PC-3 (cell line): Measurements from ENCODE around the gene OR2AJ1.

Experiments used
- EZH2phosphoT487 ChIP-seq: fragments of 300-600 bp; sonication (generic); IDR thresholded peaks from 2 replicates; pipeline ENCODE4 v1.6.1; 2018; ENCODE audit warnings: mild to moderate bottlenecking, antibody characterized with exemption, low read length, borderline replicate concordance
- TF ChIP-seq, protein P1 (sequence below): fragments of 300-600 bp; sonication (generic); conservative IDR thresholded peaks from 2 replicates; pipeline ENCODE4 v1.5.1; 2017; ENCODE audit warnings: antibody characterized with exemption, low read depth, mild to moderate bottlenecking, low read length

DNA sequence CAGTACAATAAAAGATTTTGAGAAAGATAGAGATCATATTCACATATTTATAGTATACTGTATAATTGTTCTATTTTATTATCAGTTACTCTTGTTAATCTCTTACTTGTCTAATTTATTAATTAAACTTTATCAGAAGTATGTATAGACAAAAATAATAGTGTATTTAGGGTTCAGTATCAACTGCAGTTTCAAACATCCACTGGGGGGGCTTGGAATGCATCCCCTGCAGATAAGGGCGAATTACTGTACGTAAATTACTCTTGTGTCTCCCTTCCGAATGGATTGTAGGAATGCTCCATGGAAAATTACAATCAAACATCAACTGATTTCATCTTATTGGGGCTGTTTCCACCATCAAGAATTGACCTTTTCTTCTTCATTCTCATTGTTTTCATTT is 23.9 kb downstream of the OR2AJ1 start, which contains the start of gene OR2L8:
- TF ChIP-seq, protein P1, sequence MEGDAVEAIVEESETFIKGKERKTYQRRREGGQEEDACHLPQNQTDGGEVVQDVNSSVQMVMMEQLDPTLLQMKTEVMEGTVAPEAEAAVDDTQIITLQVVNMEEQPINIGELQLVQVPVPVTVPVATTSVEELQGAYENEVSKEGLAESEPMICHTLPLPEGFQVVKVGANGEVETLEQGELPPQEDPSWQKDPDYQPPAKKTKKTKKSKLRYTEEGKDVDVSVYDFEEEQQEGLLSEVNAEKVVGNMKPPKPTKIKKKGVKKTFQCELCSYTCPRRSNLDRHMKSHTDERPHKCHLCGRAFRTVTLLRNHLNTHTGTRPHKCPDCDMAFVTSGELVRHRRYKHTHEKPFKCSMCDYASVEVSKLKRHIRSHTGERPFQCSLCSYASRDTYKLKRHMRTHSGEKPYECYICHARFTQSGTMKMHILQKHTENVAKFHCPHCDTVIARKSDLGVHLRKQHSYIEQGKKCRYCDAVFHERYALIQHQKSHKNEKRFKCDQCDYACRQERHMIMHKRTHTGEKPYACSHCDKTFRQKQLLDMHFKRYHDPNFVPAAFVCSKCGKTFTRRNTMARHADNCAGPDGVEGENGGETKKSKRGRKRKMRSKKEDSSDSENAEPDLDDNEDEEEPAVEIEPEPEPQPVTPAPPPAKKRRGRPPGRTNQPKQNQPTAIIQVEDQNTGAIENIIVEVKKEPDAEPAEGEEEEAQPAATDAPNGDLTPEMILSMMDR, result no peak
- TF ChIP-seq EZH2phosphoT487, result no peak
